Body of pancreas (tissue), 4 donors: ENCODE results near the gene PRDM2.

Source experiments
- POLR2A ChIP-seq, 3 donors: fragments of 450-650 bp; IDR thresholded peaks; one replicate each; pipeline ENCODE4 v1.6.1; 2016; ENCODE audit warnings: antibody characterized with exemption in 3 of 3, mild to moderate bottlenecking in 2 of 3
- TF ChIP-seq, protein P1 (sequence below), 7 experiments: fragments of 450-650 bp in 4 of 7; fragments of 200-600 bp in 3 of 7; sonication (generic) in 3 of 7; IDR thresholded peaks; one replicate each; pipeline ENCODE4 v1.5.1; 2016 to 2019; ENCODE audit warnings: antibody characterized with exemption in 7 of 7

- TF ChIP-seq, protein P1, sequence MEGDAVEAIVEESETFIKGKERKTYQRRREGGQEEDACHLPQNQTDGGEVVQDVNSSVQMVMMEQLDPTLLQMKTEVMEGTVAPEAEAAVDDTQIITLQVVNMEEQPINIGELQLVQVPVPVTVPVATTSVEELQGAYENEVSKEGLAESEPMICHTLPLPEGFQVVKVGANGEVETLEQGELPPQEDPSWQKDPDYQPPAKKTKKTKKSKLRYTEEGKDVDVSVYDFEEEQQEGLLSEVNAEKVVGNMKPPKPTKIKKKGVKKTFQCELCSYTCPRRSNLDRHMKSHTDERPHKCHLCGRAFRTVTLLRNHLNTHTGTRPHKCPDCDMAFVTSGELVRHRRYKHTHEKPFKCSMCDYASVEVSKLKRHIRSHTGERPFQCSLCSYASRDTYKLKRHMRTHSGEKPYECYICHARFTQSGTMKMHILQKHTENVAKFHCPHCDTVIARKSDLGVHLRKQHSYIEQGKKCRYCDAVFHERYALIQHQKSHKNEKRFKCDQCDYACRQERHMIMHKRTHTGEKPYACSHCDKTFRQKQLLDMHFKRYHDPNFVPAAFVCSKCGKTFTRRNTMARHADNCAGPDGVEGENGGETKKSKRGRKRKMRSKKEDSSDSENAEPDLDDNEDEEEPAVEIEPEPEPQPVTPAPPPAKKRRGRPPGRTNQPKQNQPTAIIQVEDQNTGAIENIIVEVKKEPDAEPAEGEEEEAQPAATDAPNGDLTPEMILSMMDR (IDR thresholded peaks at IDR 0.05), result no peak
- no peak for TF ChIP-seq POLR2A (IDR thresholded peaks at IDR 0.05)
Observed at GRCh38 chr1:13816016-13816760, 116.2 kb downstream of the PRDM2 start.
